ENCODE data around the gene TTC9B. TPM values are rescaled to one million over a fixed set of nuclear protein-coding genes. Genes with fewer than 3 reads are reported as not detected.

Gene TTC9B
- total and polyA plus RNA-seq, 2 donors (not counting 1 experiment from before 2014, with no cell fraction given): not detected

DNA sequence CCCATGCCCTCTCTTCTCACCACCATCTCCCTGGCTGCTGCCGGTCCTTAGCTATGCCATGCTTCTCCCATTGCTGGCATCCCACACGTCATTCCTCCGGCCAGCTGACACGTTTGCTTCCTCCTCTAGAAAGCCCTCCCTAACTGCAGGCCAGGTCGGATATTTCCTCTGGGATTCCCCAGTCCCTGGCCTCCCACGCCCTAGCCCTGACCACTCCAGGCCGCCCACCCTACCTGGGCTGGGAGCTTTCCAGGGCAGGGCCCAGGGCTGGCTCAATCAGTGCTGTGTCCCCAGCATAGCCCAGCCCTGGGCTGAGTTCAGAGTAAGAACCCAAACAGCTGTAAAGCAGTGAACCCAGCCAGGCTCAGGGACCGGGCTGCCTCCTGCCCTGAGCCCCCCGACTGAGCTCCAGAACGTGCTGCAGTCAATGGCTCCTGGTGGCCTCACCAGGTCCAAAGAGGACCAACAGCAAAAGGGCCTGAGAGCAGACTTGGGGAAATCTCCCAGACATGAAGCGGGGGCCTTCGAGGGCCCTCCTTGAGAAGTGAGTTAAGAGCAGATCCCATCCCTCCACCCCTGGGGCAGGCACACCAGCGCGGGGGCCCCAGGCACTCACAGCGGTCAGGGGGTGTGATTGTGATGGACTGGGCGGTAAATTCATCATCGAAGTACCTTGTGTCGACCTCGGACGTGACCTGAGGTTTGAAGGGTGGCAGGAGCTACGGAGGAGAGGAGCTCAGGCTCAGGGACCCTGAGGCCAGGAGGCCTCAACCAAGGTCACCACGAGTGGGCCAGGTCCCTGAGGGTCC, 16.4 kb upstream of the TTC9B start:
- intact Hi-C loops (cut with micrococcal nuclease): no loop called here
- no peak for ATAC-seq (ENCODE audit: low read depth)
- 95% methylated on average over 20 of the region's 22 CpGs for WGBS (ENCODE audit: insufficient coverage)
- Histone ChIP-seq H4K20me1 (ENCODE audit: control insufficient read depth, insufficient read depth, low read length, poor library complexity, severe bottlenecking) (peaks cover 29% of the 10 kb centered on the region), H3K9me3 (ENCODE audit: control extremely low read depth in 1 of 3, control insufficient read depth in 2 of 3, insufficient read depth in 1 of 3, low read length in 2 of 3) (no peaks in the 10 kb centered on the region), H3K9ac (ENCODE audit: low read length) (no peak overlapping the region), H3K27ac (ENCODE audit: low read length in 2 of 2) (no peak overlapping the region), H3K79me2 (ENCODE audit: control insufficient read depth, insufficient read depth, low read length) (no peaks in the 10 kb centered on the region), H3K4me3 (ENCODE audit: control extremely low read depth in 1 of 5, extremely low read depth in 1 of 5, insufficient read depth in 1 of 5, low read depth in 2 of 5, low read length in 4 of 5) (no peak overlapping the region), H3K4me1 (ENCODE audit: control insufficient read depth in 2 of 2, insufficient read depth in 2 of 2, low read length in 2 of 2) (no peaks in the 10 kb centered on the region), H2AFZ (ENCODE audit: insufficient read depth, low read depth, low read length, poor library complexity, severe bottlenecking) (no peak overlapping the region), H3K4me2 (replicated peaks; ENCODE audit: low read depth, low read length, poor library complexity, severe bottlenecking) (no peak overlapping the region), H3K36me3 (replicated peaks in 1 of 2; ENCODE audit: control extremely low read depth in 1 of 2, control insufficient read depth in 1 of 2, extremely low read depth in 1 of 2, insufficient read depth in 2 of 2, low read length in 1 of 2) (peaks cover 0 to 66% of the 10 kb centered on the region in 2 experiments), H3K27me3 (replicated peaks in 1 of 4; ENCODE audit: control extremely low read depth in 1 of 4, control insufficient read depth in 3 of 4, insufficient read depth in 4 of 4, low read length in 3 of 4) (no peaks in the 10 kb centered on the region)
- H3K27ac Mint-ChIP-seq: no peak overlapping the region
- TF ChIP-seq, protein P1, sequence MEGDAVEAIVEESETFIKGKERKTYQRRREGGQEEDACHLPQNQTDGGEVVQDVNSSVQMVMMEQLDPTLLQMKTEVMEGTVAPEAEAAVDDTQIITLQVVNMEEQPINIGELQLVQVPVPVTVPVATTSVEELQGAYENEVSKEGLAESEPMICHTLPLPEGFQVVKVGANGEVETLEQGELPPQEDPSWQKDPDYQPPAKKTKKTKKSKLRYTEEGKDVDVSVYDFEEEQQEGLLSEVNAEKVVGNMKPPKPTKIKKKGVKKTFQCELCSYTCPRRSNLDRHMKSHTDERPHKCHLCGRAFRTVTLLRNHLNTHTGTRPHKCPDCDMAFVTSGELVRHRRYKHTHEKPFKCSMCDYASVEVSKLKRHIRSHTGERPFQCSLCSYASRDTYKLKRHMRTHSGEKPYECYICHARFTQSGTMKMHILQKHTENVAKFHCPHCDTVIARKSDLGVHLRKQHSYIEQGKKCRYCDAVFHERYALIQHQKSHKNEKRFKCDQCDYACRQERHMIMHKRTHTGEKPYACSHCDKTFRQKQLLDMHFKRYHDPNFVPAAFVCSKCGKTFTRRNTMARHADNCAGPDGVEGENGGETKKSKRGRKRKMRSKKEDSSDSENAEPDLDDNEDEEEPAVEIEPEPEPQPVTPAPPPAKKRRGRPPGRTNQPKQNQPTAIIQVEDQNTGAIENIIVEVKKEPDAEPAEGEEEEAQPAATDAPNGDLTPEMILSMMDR (IDR thresholded peaks at IDR 0.05): no peak
- TF ChIP-seq EZH2 (IDR thresholded peaks at IDR 0.05; ENCODE audit: borderline replicate concordance, insufficient read depth, low read depth, low read length, poor library complexity, severe bottlenecking): no peak
- no peak for DNase-seq
- CTCF ChIA-PET: no interaction called here
- no peaks in the 10 kb centered on the region for H3K4me1 Mint-ChIP-seq
- no peaks in the 10 kb centered on the region for H3K9me3 Mint-ChIP-seq (ENCODE audit: insufficient read depth)
- POLR2A ChIA-PET: interaction anchor here (0.6 kb wide), 1 partner anchor 45 kb away, joined by 6 read pairs; no protein-coding TSS in a partner anchor
- no peak overlapping the region for H3K4me3 Mint-ChIP-seq
- no peaks in the 10 kb centered on the region for H3K27me3 Mint-ChIP-seq

DNA sequence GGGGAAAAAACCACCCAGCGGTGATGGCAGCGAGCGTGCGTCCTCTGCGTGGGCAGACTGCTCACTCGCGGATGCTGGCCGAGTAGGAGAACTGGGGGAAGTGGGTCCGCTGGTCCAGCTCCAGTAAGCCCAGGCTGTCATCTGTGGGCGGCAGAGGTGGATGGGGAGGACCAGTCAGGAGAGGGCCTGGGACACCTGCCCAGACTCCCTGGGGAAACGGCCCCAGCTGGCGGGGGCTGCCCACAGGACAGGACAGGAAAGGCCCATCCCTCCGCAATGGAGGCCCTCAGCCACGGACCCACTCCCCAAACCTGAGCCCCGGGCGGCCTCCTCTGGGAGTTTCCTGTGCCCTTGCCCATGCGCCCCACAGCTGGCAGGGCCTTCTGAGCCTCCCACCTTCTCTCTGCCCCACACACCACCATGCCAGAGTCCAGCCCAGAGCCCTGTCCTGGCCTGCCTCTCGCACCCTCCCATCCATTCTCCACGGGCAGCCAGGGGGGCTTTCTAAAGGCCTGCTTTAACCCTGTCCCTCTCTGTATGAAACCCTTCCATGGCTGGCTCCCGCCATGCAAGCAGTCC, 15.7 kb upstream of the TTC9B start:
- Histone ChIP-seq H3K27me3 (replicated peaks in 1 of 4; ENCODE audit: control extremely low read depth in 1 of 4, control insufficient read depth in 3 of 4, insufficient read depth in 4 of 4, low read length in 3 of 4) (no peaks in the 10 kb centered on the region), H2AFZ (ENCODE audit: insufficient read depth, low read depth, low read length, poor library complexity, severe bottlenecking) (no peak overlapping the region), H3K27ac (ENCODE audit: low read length in 2 of 2) (no peak overlapping the region), H3K4me1 (ENCODE audit: control insufficient read depth in 2 of 2, insufficient read depth in 2 of 2, low read length in 2 of 2) (no peaks in the 10 kb centered on the region), H3K9me3 (ENCODE audit: control extremely low read depth in 1 of 3, control insufficient read depth in 2 of 3, insufficient read depth in 1 of 3, low read length in 2 of 3) (no peaks in the 10 kb centered on the region), H3K4me2 (replicated peaks; ENCODE audit: low read depth, low read length, poor library complexity, severe bottlenecking) (no peak overlapping the region), H3K36me3 (replicated peaks in 1 of 2; ENCODE audit: control extremely low read depth in 1 of 2, control insufficient read depth in 1 of 2, extremely low read depth in 1 of 2, insufficient read depth in 2 of 2, low read length in 1 of 2) (peaks cover 0 to 58% of the 10 kb centered on the region in 2 experiments), H3K9ac (ENCODE audit: low read length) (no peak overlapping the region), H3K79me2 (ENCODE audit: control insufficient read depth, insufficient read depth, low read length) (no peaks in the 10 kb centered on the region), H3K4me3 (ENCODE audit: control extremely low read depth in 1 of 5, extremely low read depth in 1 of 5, insufficient read depth in 1 of 5, low read depth in 2 of 5, low read length in 4 of 5) (no peak overlapping the region), H4K20me1 (ENCODE audit: control insufficient read depth, insufficient read depth, low read length, poor library complexity, severe bottlenecking) (peaks cover 29% of the 10 kb centered on the region)
- Mint-ChIP-seq H3K27ac (no peak overlapping the region), H3K4me1 (peaks cover 2% of the 10 kb centered on the region), H3K9me3 (ENCODE audit: insufficient read depth) (no peaks in the 10 kb centered on the region), H3K4me3 (no peak overlapping the region), H3K27me3 (no peaks in the 10 kb centered on the region)
- ATAC-seq (ENCODE audit: low read depth) (no peak), DNase-seq (no peak)
- intact Hi-C loops (cut with micrococcal nuclease): no loop called here
- POLR2A ChIA-PET: no interaction called here
- CTCF ChIA-PET: no interaction called here
- WGBS (ENCODE audit: insufficient coverage): 94% methylated on average over 20 of the region's 20 CpGs
- no peak for TF ChIP-seq EZH2 (IDR thresholded peaks at IDR 0.05; ENCODE audit: borderline replicate concordance, insufficient read depth, low read depth, low read length, poor library complexity, severe bottlenecking)
- TF ChIP-seq, protein P1 (IDR thresholded peaks at IDR 0.05): no peak
